ENCODE results near the gene OVCH1.
"Not testable (repeated sequence)": the region's sequence is repeated elsewhere in the genome, so short reads cannot be mapped to it uniquely, and the experiment has no call there.

Gene OVCH1

DNA sequence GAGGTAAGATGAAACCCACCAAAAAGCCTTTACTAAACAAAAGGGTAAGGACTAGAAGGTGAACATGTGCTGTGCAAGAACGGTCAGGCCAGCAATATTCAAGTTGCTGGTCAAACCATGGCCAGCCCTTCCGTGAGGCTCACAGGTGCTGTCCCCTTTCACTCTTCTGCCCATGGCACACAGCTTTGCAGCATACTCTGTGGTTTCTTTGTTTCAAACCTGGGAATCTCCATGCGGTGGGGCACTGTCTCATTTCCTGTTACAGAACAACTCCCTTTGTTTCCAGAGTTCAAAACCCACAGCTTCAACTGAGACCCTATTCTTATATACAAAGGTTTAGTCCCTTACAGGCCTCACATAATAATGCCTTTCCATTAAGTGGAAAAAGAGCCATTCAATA lies 1.7 kb upstream of the OVCH1 start:
- DNase-seq: no peak

DNA sequence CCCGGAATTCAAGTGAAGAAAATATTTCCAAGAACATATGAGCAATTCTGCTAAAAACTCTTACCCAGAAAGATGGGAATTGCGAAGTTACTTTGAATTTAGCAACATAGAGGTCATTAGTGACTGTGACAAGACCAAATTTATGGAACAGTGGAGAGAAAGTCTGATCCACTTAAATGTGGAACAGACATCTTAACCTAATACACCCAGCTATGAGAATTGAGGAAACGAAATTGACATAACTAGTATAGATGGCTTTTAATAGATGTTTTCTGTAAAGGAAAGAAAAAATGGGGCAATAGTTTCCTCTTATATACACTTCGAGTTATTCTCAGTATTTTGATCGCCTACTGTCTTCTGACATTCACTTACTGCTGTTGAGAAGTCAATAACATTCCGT lies 4.6 kb downstream of the OVCH1 start:
- no peak for DNase-seq

DNA sequence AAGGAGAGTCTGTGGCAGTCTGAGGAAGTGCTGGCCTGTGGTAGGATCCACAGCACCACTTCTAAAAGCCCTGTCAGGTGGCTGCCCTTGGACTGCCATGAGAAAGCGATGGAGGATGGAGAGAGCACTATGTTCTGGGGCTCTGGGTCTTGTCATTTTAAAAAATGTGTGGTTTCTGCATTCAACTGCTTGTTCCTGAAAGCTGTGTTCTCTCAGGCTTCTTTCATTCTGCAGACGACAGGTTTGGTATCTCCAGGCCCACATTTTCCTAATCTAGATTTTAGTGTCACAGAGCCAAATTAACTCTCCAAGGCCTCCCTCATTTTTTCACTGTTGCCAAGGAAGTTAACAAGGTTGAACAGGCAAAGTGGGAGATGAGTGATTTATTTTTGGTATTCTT lies 10.5 kb downstream of the OVCH1 start:
- DNase-seq: no peak

DNA sequence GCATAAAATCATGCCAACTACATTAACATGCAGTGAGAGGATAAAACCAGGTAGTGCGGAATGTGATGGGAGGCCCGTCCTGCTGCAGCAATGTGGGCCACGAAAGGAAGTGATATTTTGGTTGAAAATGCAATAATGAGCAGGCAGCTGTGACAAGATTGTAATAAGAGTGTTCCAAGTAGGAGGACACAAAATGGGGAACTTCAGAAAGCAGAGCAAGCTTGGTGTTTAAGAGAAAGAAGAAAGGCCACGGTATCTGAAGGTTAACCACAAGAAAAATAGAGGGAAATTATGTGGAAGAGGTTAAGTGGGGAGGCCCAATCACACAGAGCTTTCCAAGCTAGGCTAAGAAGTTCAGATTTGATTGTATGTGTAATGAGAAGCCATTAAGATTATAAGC lies 34.3 kb downstream of the OVCH1 start:
- DNase-seq: no peak

DNA sequence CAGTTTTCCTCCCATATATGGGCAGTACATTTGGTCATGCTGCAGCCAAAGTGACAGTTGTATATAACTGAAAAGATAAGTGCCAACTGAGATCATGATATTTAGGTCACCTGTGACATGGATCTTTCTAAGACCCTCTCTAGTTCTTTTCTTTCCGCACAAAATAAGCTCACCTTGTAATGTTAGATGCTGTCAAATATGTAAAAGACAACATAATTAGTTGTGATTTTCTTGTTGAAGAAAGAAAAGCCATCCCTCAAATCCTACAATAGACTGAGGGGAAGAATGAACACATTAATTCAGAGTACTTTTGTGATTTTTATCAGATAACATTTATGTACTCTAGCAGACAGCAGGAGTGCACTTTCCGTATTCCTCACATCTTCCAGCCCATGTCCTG lies 37.4 kb downstream of the OVCH1 start:
- no peak for DNase-seq

DNA sequence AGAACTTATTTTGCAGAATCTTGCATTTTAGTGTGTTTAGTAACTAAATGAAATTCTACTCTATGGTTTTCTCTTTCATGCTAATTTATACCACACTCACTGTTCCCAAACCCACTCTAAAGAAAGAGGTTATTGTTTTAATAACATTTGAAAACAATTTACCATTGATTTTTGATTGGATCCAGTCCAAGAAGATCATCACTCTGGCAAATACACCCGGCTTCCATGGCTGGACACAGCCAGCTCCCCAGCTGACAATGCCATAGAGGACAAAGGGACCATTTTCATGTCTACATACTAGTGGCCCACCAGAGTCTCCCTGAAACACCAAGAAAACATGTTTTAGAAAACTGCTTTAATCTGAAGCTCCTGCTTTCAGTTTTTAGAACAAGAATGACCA lies 42.4 kb downstream of the OVCH1 start:
- DNase-seq: no peak

DNA sequence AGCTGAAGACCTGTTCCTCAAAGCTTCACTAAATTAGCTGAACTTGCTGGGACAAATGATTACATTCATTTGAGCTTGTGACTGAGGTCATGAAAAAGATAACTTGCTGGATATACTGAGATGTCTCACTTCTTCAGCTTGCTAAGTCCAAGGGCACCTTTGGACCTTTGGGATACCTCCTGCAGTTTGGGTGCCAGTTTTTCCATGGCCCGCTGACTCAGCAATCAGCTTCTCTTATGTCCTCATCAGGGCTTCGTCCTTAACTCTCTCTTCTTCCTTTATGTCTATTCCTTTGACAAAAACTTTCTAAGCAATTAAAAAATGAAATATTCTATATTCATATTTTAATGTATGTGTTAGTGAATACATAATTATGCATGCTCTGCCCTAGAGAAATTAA lies 45.6 kb downstream of the OVCH1 start:
- no peak for DNase-seq

DNA sequence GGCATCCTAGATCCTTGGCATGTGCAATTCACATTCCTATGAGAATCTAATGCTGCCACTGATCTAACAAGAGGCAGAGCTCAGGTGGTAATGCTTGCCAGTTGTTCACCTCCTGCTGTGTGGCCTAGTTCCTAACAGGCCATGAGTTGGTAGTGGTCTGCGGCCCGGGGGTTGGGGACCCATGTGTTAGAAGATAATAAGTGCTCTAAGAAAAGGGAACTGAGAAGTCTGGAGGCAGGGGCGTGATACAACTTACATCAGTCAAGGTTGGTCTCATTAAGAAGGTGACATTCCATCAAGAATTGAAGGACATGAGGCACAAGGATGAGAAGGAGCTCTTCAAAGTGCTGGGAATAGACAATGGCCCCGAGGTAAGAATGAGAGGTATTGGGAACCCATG lies 49.3 kb downstream of the OVCH1 start:
- DNase-seq: no peak

DNA sequence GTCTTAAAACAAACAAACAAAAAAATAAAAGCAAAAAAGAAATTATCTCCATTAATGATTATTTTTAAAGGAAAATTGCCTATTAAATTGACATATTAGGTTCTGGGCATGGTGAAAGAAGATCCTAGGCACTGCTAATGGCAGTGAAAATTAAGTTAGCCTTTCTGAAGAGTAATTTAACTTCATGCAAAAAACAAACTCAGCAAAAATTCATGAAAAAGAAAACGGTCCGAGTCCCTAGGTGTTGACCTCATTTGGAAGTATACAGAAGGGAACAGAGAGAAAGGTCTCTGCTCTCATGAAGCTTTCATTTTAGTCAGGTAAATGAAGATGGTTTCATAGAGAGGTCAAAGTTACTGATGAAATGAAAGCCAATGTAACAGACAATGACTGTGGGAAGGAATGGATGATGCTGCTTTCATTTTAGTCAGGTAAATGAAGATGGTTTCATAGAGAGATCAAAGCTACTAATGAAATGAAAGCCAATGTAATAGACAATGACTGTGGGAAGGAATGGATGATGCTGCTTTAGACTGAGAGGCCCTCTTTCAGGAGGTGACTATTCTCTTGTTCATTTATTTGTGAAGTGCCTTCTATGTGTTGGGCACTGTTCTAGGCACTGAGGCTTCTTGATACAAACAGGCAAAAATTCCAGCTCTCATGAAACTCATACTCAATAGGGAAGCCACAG lies 50.1 kb downstream of the OVCH1 start:
- no peak for DNase-seq

DNA sequence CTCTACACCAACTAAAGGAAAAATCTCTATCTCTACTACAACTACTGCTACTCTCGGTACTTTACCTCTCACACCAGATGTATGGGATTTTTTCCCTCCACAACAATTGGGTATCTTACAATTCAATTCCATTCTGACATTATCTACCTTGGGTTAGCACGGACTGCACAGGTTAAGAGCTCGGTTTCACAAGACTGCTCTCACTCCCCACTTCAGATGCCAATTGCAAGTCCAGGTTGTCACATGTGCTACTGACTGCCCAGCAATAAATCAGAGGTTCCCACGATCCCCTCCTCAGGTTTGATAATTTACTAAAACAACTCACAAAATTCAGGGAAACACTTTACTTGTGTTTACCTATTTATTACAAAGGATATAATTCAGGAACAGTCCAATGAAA lies 58.0 kb downstream of the OVCH1 start:
- DNase-seq: no peak

DNA sequence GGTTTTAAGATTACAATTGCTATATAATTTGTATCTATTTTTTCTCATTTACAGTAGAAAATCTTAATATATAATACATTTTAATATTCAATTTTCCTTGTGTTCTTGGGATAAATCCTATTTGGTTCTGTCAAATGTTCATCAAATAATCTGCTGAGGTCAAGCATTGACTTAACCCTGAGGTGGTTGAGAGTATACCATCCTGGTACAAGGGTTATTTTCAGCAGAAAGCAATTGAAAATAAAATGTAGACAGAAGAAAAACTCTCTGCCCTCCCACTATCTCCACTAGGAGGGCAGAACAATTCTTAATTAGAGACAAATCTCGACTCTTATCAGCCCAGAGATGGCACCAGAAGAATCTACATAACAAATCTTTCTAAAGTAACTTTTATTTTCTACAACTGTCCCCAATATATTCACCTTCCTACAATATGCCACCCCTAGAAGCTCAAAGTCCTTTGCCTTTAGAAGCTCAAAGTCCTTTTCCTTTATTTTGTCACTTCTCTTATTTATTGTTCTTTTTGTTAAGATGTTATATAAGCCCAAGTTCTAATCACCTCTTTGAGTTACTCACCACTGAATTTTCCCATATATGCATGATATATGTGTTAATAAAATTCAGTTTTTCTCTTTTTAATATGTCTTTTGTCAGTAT lies 58.6 kb downstream of the OVCH1 start:
- no peak for DNase-seq

DNA sequence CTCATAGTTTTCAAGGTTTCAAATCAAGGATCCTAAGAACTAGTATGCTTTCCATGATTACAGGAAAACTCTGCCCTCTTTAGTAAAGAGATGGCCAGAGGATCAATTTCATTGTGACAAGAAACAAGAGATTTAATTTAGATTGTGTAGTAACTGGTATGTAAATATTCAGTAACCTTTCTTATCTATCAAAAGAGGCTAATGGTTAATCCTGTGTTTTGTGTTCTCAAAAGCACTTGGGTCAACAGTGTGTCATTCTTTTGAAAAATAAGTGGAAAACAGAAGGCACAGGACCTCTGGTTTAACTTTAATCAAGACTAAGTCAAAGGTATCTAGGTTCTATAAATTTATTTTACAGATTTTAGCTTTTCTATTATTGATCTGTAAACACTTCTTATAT lies 59.9 kb downstream of the OVCH1 start:
- no peak for DNase-seq

DNA sequence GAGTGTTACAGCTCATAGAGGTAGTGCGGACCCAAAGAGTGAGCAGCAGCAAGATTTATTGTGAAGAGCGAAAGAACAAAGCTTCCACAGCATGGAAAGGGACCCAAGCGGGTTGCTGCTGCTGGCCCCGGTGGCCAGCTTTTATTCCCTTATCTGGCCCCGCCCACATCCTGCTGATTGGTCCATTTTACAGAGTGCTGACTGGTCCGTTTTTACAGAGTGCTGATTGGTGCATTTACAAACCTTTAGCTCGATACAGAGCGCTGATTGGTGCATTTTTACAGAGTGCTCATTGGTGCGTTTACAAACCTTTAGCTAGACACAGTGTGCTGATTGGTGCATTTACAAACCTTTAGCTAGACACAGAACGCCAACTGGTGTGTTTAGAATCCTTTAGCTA lies 60.7 kb downstream of the OVCH1 start:
- not testable (repeated sequence) for DNase-seq

DNA sequence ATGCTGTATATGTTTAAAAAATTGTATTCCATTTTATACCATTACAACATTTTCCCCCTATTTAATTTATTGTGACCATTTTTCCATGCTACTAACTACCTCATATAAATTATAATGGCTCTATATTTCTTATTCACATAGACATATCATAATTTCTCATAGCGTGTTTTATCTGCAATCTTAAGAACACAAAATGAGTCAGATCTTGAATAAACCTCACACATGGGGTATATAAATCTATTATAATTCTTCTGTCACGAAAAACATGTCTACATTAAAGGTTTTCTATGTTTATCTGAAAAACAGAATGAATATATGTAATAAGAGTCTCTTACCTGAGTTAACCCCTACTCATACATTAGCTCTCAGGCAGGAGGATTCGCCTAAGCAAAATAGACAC lies 66.0 kb downstream of the OVCH1 start:
- no peak for DNase-seq

DNA sequence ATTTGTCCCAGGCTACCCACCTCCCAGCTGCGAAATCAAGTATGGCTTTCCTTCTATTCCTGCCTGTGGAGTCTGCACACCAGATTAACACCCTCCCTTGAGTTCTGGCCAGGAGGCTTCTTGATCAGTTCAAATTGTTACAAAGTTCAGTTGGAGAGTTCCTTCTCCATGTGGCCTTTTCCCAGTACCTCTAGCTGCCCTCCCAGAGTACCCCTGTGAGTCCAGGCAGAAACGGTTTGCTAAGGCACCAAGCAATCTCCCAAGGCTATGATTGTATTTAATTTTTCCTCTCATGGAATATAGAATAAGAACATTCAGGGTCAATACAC lies 66.8 kb downstream of the OVCH1 start:
- DNase-seq: no peak

DNA sequence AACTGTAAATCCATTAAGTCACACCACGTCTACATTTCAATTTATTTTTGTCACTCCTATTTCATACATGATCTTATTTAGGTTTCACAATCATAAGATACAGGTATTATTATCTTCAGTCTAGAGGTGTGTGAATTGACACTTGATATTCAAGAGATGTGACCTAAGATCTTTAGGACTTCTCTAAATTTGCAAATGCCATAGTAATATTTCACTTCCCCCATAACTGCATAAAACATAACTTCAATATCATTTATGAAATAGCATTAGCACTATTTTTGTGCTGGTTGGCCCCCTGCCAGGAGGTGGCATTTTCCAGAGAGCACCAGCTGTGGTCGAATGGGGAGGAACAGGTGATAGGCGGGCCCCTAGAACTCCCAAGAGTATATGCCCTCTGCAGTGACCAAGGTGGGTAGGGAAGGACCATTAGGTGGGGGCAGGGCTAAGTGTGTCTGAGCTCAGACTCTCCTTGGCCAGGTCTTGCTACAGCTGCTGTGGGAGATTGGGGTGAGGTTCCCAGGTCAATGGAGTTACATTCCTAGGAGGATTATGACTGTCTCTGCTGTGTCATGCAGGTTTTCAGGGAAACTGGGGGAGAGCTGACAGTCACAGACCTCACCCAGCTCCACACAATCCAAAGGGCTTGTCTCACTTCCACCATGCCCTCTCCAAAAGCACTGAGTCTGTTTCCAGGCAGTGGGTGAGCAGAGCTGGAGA lies 67.3 kb downstream of the OVCH1 start:
- no peak for DNase-seq

DNA sequence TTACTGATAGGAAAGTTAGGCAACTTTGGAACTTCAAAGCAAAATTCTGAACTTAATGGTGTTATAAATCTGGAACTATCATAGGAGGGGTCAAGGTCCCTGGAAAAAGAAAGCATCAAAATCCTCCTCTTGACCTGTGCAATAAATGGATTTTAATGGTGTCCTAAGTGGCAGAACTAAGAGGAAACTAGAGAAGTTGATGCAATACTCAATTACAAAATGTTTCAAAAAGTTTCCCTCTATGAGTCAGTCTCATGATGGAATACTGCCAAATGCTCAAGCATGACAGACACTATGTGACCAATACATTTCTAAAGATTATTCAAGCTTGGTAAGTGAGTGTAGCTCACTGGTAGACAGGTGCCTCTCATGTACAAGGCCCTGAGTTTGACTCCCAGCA lies 68.9 kb downstream of the OVCH1 start:
- no peak for DNase-seq

DNA sequence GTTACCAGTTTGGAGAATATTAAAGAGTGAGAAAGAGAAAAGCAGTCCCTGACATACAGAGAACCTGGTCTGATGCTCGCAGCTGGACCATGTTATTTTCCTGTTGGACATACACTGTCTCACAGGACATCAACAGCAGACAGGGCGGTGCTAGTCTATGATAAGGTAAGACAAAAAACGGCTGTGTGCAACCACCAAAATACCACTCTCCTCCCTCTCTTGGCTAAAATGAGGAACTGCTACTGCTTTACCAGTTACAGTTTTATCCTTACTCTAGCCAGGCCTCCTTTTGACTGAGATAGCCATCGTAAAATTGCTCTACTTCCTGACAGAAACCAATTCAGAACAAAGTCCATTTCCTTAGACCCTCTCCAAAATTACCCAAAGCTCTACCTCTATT lies 69.5 kb downstream of the OVCH1 start:
- DNase-seq: no peak

DNA sequence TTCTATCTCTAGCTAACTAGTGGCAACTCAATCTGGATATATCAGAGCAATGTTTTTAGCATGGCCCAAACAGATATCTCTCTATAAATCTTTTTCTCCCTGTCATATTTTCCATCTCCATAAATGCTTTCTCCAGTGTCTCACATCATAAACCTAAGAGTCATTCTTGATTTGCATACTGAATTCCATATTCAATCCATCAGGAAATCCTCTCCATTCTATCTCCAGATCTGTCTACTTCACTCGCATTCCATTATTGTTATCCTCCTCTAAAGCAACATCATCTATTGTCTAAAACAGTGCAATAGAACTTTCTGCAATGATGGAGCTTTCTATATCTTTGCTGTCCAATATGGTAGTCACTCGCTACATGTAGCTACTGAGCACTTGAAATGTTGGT lies 71.0 kb downstream of the OVCH1 start:
- DNase-seq: no peak

DNA sequence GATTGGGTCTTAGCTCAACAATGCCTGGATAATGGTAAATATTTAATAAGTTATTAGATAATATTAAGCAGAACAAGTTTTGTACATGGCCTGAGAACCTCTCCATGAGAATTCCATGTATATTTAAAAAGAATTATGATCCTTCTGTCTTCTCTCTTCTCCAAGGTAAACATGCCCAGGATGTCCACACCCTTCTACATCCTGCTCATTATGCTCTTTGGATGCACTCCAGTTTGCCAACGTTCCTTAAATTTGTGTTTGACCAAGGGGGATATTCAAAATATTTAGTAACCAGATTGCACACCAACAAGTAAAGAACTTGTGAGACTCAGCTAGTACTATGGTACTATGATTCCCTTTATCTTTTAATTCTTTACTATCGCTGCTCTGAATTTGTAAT lies 71.8 kb downstream of the OVCH1 start:
- no peak for DNase-seq

DNA sequence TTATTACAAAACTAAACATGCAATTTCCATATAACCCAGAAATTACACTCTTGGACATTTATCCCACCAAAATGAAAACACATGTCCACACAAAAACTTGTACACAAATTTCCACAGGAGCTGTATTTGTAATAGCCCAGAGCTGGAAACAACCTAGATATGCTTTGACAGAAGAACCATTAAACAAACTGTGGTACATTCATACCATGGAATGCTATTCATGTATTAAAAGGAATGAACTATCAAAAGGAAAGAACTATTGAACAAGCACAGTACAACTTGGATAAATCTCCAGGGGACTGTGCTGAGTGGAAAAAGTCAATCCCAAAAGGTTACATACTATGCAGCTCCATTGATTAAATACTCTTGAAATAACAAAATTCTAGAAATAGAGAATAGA lies 80.7 kb downstream of the OVCH1 start:
- no peak for DNase-seq

DNA sequence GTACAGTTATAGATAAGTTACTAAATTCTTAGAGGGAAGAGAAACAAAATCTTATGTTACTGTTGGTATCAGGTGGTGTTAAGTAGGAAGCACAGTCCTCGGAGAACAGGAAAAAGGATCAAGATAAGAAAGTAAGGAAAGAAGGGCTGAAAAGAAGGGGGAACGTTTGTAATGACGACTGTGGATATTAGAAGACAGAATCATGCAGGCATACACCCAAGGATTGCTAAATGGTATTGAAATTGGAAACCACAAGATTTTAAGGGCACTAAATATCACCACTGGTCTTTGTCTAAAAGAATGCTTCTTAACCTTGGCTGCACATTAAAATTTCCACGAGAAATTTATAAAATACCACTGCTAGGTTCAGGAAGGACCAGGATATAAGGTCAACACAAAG lies 82.4 kb downstream of the OVCH1 start:
- DNase-seq: no peak

DNA sequence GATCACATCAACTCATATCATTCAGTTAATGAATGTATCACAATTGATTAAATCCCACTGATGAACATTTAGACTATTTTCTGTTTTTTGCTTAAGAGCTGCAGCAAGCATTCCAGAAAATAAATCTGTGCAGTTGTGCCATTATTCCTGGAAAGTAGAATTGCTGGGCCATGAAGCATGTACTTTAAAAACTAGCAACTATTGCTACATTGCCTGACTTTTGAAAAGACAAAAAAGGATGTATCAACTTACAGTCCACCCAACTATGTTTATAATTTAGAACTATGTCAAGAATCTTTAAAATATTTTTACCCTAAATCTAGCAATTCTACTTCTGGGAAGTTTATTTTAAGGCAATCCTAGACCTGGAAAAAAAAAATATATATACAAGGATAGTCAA lies 83.1 kb downstream of the OVCH1 start:
- no peak for DNase-seq

DNA sequence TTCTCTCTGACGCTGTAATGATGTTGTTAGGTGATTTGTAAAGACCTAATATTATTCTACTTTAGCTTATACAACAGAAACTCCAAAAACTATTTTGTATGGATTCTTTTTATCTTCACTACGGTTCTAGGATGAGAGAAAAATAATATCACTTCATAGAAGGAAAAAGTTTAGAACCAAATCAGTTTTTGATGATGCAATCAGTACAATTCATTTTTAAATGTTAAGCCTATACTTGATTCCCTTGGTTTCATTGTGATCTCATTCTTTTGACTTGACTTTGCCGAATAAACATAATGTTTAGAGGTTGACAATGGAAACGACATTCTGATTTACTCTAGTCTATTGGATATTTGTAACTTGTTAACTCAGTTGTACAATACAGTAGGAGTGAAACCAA lies 91.9 kb downstream of the OVCH1 start:
- DNase-seq: no peak

DNA sequence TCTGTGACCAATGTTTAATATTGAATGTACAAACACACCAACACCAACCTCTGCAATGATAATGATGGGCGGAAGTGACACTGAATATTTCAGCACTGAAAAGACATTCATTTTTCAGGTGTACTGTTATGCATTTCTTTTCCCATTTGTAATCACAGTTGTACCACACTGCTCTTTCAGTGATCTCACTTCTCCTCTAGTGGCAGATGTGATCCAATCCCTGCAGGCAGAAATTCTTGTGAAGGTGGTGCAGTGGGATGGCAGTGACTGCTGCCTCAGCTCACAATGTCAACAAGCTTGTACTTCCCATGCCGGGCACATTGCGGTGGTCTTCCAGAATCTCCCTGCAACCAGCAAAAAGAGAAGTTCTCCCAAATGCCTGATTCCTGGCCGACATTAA lies 93.5 kb downstream of the OVCH1 start:
- no peak for DNase-seq
